ENCODE measurements around the gene NDEL1.

DNA sequence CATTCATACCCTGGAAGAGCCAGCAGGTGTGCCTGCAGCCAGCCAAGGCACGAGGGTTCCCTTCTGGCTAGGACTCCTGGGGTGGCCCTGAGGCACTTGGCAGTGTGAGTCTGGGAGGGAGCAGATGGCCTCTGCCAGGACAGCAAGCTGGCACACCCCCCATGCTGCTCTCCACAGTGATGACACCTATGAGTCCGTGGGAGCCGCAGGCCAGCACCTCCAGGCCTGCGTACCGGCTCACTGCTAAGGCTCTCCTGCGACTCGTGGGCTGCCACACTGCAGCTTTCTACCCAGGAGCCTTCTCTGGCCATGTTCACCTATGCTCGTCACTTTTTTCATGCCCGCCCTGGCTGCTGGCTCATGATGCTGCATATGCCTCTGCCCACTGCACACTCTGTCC is 68.1 kb downstream of the NDEL1 start:
- no peak for TF ChIP-seq POLR2A (IDR thresholded peaks at IDR 0.05)
- TF ChIP-seq, protein P1, sequence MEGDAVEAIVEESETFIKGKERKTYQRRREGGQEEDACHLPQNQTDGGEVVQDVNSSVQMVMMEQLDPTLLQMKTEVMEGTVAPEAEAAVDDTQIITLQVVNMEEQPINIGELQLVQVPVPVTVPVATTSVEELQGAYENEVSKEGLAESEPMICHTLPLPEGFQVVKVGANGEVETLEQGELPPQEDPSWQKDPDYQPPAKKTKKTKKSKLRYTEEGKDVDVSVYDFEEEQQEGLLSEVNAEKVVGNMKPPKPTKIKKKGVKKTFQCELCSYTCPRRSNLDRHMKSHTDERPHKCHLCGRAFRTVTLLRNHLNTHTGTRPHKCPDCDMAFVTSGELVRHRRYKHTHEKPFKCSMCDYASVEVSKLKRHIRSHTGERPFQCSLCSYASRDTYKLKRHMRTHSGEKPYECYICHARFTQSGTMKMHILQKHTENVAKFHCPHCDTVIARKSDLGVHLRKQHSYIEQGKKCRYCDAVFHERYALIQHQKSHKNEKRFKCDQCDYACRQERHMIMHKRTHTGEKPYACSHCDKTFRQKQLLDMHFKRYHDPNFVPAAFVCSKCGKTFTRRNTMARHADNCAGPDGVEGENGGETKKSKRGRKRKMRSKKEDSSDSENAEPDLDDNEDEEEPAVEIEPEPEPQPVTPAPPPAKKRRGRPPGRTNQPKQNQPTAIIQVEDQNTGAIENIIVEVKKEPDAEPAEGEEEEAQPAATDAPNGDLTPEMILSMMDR (IDR thresholded peaks at IDR 0.05 in 4 of 5, conservative IDR thresholded peaks at IDR 0.05 in 1 of 5) = no peak
